ENCODE measurements around the gene BCAS1. TPM values are rescaled to one million over a fixed set of nuclear protein-coding genes. Genes with fewer than 3 reads are reported as not detected.
"Not testable (repeated sequence)": the region's sequence is repeated elsewhere in the genome, so short reads cannot be mapped to it uniquely, and the experiment has no call there.

Gene BCAS1
- total RNA-seq, 4 donors from 2014 or later, result 0.35 to 1.0 TPM; not detected in 2

GRCh38 chr20:53935344-53936084 is 134.9 kb downstream of the BCAS1 start:
- peak overlapping the region in 3 of 4 donors; percentile 40 to 72 (median 66) for H3K27ac ChIP-seq
- peaks cover 6 to 39% (median 17%) of the 10 kb centered on the region in 3 donors for H3K4me1 ChIP-seq
- H3K36me3 ChIP-seq, result no peaks in the 10 kb centered on the region
- no peaks in the 10 kb centered on the region for H3K9me3 ChIP-seq
- no peak for ATAC-seq
- WGBS, 2 donors (ENCODE audit: low coverage in 1 of 2), result 60 to 71% methylated on average over 5 of the region's 5 CpGs
- no peak overlapping the region for H3K4me3 ChIP-seq
- TF ChIP-seq EP300 (IDR thresholded peaks at IDR 0.05), result no peak
- no peak for TF ChIP-seq POLR2A (IDR thresholded peaks at IDR 0.05)
- no peak for TF ChIP-seq POLR2AphosphoS5 (IDR thresholded peaks at IDR 0.05)
- TF ChIP-seq, protein P1, sequence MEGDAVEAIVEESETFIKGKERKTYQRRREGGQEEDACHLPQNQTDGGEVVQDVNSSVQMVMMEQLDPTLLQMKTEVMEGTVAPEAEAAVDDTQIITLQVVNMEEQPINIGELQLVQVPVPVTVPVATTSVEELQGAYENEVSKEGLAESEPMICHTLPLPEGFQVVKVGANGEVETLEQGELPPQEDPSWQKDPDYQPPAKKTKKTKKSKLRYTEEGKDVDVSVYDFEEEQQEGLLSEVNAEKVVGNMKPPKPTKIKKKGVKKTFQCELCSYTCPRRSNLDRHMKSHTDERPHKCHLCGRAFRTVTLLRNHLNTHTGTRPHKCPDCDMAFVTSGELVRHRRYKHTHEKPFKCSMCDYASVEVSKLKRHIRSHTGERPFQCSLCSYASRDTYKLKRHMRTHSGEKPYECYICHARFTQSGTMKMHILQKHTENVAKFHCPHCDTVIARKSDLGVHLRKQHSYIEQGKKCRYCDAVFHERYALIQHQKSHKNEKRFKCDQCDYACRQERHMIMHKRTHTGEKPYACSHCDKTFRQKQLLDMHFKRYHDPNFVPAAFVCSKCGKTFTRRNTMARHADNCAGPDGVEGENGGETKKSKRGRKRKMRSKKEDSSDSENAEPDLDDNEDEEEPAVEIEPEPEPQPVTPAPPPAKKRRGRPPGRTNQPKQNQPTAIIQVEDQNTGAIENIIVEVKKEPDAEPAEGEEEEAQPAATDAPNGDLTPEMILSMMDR (IDR thresholded peaks at IDR 0.05), result no peak
- H3K27me3 ChIP-seq, result no peaks in the 10 kb centered on the region

- H3K27me3 ChIP-seq, result no peaks in the 10 kb centered on the region
- peaks cover 6 to 31% (median 16%) of the 10 kb centered on the region in 3 donors for H3K4me1 ChIP-seq
- peak; percentile 48 for ATAC-seq
- H3K9me3 ChIP-seq, result no peaks in the 10 kb centered on the region
- 52 to 53% methylated on average over 4 to 6 of the region's 6 CpGs for WGBS, 2 donors (ENCODE audit: low coverage in 1 of 2)
- H3K36me3 ChIP-seq, result no peaks in the 10 kb centered on the region
- TF ChIP-seq, protein P1 (IDR thresholded peaks at IDR 0.05), result no peak
- TF ChIP-seq EP300 (IDR thresholded peaks at IDR 0.05), result no peak
- TF ChIP-seq POLR2AphosphoS5 (IDR thresholded peaks at IDR 0.05), result no peak
- no peak for TF ChIP-seq POLR2A (IDR thresholded peaks at IDR 0.05)
- H3K4me3 ChIP-seq, result no peak overlapping the region
- H3K27ac ChIP-seq, result peak overlapping the region in 3 of 4 donors; percentile 40 to 72 (median 66)
These were observed 135.7 kb downstream of the BCAS1 start for GRCh38 chr20:53934421-53935343.

DNA sequence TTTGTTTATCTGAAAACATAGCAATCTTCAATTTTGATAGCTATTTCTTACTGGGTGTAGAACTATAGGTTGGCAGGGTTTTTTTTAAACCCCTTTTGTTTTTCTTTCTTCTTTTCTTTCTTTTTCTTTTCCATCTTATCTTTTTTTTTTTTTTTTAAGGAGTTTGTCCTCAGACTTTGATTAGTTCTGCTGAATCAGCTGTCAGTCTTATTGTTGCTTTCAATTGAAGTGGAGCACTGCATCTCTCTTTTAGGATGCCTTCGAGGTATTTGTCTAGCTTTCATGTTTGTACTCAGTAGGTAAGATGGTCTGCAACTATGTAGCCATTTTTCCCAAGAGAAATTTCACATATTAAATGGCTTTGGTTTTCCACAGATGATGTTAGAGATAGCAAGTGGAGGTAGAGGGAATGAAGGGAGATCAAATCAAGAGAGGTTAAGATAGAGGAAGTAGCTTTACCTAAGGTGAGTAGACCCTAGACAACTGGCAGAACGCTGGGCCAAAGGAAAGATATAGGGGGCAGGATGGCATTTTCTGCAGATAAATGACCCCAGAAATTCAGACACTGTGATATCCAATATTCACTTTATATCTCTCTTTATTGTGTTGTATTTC is 137.1 kb downstream of the BCAS1 start:
- WGBS, 2 donors (ENCODE audit: low coverage in 1 of 2), result 100% methylated on average over 1 to 2 of the region's 2 CpGs
- H3K36me3 ChIP-seq, result no peaks in the 10 kb centered on the region
- TF ChIP-seq POLR2AphosphoS5 (IDR thresholded peaks at IDR 0.05) (no peak), EP300 (IDR thresholded peaks at IDR 0.05) (no peak), POLR2A (IDR thresholded peaks at IDR 0.05) (no peak)
- TF ChIP-seq, protein P1 (IDR thresholded peaks at IDR 0.05), result no peak
- ATAC-seq, result no peak
- no peak overlapping the region for H3K4me3 ChIP-seq
- H3K27ac ChIP-seq, result peak overlapping the region in 2 of 4 donors; percentile 12 to 40
- peaks cover 0 to 18% (median 9%) of the 10 kb centered on the region in 3 donors for H3K4me1 ChIP-seq
- H3K9me3 ChIP-seq, result no peaks in the 10 kb centered on the region
- H3K27me3 ChIP-seq, result no peaks in the 10 kb centered on the region

DNA sequence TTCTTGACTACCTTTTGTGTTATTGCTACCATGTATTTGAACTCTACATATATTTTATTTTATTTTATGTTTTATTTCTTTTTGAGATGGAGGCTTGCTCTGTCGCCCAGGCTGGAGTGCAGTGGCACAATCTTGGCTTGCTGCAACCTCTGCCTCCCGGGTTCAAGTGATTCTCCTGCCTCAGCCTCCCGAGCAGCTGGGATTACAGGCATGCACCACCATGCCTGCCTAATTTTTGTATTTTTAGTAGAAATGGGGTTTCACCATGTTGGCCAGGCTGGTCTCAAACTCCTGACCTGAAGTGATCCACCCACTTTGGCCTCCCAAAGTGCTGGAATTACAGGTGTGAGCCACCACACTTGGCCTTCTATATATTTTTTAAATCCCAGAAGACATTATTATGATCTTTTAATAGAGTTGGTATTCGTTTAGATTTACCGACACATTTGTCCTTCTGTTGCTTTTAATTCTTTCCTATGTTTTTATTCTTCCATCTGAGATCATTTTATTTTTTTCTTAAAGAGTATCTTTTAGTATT is 137.7 kb downstream of the BCAS1 start:
- H3K4me3 ChIP-seq, H3K27ac ChIP-seq, H3K27me3 ChIP-seq, H3K36me3 ChIP-seq, H3K9me3 ChIP-seq, ATAC-seq: not testable (repeated sequence)
- WGBS, 2 donors (ENCODE audit: low coverage in 1 of 2), result 95 to 96% methylated on average over 4 to 5 of the region's 5 CpGs
- H3K4me1 ChIP-seq, result peaks cover 0 to 18% (median 9%) of the 10 kb centered on the region in 3 donors

GRCh38 chr20:53931597-53931996 is 138.8 kb downstream of the BCAS1 start:
- Histone ChIP-seq H3K36me3 (no peaks in the 10 kb centered on the region), H3K4me3 (no peak overlapping the region), H3K9me3 (no peaks in the 10 kb centered on the region), H3K27ac (no peak overlapping the region), H3K27me3 (no peaks in the 10 kb centered on the region), H3K4me1 (peaks cover 0 to 18% (median 9%) of the 10 kb centered on the region in 3 donors)
- TF ChIP-seq POLR2A (IDR thresholded peaks at IDR 0.05), result no peak
- TF ChIP-seq EP300 (IDR thresholded peaks at IDR 0.05), result no peak
- no peak for TF ChIP-seq POLR2AphosphoS5 (IDR thresholded peaks at IDR 0.05)
- TF ChIP-seq, protein P1 (IDR thresholded peaks at IDR 0.05), result no peak
- ATAC-seq, result no peak
- WGBS, 2 donors (ENCODE audit: low coverage in 1 of 2), result 54 to 88% methylated on average over 1 of the region's 1 CpG
